GM06990 (cell line): Measurements from ENCODE around the gene IQCK.
"Not testable (repeated sequence)": the region's sequence is repeated elsewhere in the genome, so short reads cannot be mapped to it uniquely, and the experiment has no call there.

ENCODE experiments used
- DNase-seq: peaks from one replicate; pipeline ENCODE4 v3.0.0-alpha.2; 2011; ENCODE audit not compliant: insufficient read length; ENCODE audit errors: extremely low read depth
- H3K27me3 ChIP-seq: replicated peaks from 2 replicates; pipeline ENCODE4 v1.6.0; 2011; ENCODE audit warnings: low read length; ENCODE audit not compliant: control insufficient read depth, insufficient read depth
- H3K36me3 ChIP-seq: 2 replicates; pipeline ENCODE4 v1.5.1; 2011; ENCODE audit warnings: low read length; ENCODE audit not compliant: control insufficient read depth, insufficient read depth
- H3K4me3 ChIP-seq: replicated peaks from 2 replicates; pipeline ENCODE4 v1.5.1; 2011; ENCODE audit warnings: low read depth, mild to moderate bottlenecking, control low read depth, low read length
- TF ChIP-seq, protein P1 (sequence below): IDR thresholded peaks from 2 replicates; pipeline ENCODE4 v1.5.1; 2011; ENCODE audit warnings: low read length, control low read depth, mild to moderate bottlenecking, inconsistent platforms; ENCODE audit not compliant: insufficient read depth, poor library complexity, severe bottlenecking

The IQCK gene

DNA sequence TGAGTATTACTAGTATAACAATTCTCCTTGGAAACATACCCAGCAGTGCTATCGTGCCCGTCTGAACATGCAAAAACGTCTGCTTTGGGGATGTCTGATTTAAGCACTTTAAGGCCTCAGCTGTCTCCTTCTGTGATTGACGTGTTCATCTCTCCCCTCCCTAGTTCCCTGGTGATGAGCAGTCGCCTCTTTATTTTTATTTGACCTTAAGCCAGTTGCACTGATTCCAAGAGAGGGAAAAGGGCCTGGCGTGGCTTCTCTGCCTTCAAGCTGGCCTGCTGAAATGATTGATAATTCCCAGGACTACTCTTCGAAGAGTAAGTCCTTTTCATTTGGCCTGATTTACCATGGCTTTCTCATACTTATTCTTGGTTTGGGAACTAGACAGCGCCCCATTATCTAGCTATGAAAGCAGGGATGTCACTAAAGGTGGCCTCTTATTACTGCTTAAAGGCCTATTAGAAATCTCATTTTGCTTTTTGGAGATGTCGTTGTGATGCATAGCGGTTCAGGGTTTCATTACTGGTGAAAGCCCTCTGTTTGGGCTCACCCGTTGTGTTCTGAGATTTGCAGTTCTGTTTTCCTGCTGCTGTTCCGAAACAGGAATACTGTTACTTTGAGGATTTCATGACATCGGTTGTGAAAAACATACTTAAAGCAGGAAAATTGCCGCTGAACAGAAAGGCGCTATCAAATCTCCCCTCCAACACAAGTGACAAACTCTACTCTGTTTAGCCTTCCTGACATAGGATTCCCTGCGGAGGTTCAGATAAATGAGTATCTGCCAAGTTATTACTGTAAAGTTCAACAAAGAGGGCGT, 65.5 kb downstream of the IQCK start:
- no peaks in the 10 kb centered on the region for H3K36me3 ChIP-seq
- no peak for DNase-seq
- H3K4me3 ChIP-seq, result no peak overlapping the region
- TF ChIP-seq, protein P1, sequence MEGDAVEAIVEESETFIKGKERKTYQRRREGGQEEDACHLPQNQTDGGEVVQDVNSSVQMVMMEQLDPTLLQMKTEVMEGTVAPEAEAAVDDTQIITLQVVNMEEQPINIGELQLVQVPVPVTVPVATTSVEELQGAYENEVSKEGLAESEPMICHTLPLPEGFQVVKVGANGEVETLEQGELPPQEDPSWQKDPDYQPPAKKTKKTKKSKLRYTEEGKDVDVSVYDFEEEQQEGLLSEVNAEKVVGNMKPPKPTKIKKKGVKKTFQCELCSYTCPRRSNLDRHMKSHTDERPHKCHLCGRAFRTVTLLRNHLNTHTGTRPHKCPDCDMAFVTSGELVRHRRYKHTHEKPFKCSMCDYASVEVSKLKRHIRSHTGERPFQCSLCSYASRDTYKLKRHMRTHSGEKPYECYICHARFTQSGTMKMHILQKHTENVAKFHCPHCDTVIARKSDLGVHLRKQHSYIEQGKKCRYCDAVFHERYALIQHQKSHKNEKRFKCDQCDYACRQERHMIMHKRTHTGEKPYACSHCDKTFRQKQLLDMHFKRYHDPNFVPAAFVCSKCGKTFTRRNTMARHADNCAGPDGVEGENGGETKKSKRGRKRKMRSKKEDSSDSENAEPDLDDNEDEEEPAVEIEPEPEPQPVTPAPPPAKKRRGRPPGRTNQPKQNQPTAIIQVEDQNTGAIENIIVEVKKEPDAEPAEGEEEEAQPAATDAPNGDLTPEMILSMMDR, result no peak
- no peaks in the 10 kb centered on the region for H3K27me3 ChIP-seq

DNA sequence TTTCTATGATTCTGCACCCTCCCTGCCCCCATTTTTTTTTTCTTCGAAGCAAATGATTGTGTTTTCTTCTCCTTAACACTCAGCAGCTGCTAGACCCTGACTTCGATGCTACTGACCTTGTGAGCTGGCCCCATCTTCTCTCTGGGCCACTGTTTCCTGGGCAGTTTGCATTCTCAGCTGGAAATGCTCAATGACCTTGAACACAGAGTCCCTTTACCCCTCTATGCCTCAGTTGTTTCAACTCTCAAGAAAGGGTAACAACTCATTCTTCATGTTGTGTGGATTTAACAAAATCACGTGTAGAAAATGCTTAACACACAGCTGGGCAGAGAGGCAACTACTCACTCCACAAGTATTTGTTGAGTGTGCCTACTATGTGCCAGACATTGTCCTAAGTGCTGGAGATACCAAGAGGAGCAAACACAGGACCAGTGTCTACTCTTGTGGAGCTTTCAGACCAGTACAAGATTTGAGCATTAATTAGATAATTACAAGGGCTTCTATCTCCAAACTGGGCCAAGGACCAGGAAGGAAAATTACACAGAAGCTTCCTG, 66.2 kb downstream of the IQCK start:
- DNase-seq, result no peak
- TF ChIP-seq, protein P1, result no peak
- Histone ChIP-seq H3K4me3 (no peak overlapping the region), H3K36me3 (no peaks in the 10 kb centered on the region), H3K27me3 (no peaks in the 10 kb centered on the region)

DNA sequence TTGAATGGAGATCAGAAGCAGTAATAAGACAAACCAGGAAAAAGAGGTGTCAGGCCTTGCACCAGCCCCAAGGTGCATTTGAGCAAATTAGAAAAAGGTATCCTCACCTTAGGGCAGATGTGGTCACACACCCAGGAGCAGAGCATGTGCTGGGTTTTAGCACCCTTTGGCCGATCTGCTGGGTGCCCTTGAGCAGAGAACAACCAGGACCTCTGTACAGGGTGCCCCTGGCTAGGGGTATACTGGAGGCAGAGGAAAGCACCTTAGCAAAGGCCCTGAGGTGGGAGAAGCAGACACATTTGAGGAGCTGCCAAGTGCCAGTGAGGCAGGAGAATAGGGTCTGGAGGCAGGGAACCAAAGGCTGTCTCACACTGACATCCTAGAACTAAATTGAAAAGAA, 67.0 kb downstream of the IQCK start:
- Histone ChIP-seq H3K36me3 (no peaks in the 10 kb centered on the region), H3K4me3 (no peak overlapping the region), H3K27me3 (no peaks in the 10 kb centered on the region)
- no peak for DNase-seq
- TF ChIP-seq, protein P1, result no peak

DNA sequence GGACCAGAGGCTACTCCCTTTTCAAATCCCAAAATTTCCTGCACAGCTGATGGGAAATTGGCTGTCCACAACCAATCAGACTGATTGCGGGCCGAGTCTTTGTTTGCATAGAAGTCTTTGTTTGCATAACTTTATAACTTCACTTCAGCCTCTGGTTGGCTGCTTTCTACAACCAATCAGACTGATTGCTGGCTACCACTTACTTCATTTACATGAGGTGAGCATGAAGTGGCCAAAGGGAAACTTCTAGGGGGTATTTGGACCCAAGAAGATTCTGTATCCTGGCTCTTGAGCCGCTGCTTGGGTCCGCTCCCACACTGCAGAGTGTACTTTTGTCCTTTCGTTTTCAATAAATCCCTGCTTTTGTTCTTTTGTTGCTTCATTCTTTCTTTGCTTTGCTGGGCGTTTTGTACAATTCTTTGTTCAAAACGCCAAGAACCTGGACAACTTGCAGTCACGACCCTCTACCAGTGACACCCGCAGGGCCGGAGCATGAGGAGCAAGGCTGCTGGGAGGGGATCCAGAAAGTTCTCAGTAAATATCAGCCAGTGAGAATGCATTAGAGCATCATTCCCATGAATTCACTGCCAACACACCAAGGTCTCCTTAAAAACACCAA, 67.5 kb downstream of the IQCK start:
- H3K4me3 ChIP-seq, result no peak overlapping the region
- H3K36me3 ChIP-seq, result no peaks in the 10 kb centered on the region
- no peaks in the 10 kb centered on the region for H3K27me3 ChIP-seq
- TF ChIP-seq, protein P1, result no peak
- DNase-seq, result no peak

DNA sequence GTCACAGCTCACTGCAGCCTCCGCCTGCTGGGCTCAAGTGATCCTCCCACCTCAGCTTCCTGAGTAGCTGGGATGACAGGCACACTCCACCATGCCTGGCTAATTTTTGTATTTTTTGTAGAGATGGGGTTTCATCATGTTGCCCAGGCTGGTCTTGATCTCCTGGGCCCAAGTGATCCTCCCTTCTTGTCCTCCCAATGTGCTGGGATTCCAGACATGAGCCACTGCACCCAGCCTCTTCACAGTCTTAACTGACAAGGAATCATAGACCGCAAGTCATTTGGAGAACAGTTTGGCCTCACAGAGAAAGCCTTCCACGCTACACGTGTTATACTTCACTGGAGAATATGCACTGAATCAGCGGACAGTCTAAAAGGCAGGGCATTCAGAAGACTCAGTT, 83.3 kb downstream of the IQCK start:
- not testable (repeated sequence) for H3K27me3 ChIP-seq, DNase-seq, H3K36me3 ChIP-seq

GRCh38 chr16:19801824-19802223, 83.8 kb downstream of the IQCK start:
- not testable (repeated sequence) for DNase-seq, H3K4me3 ChIP-seq, H3K27me3 ChIP-seq, H3K36me3 ChIP-seq

More for the DNA sequence above, 83.3 kb downstream of the IQCK start:
- not testable (repeated sequence) for H3K4me3 ChIP-seq
